Measurements from ENCODE around the gene EMC9. TPM values are rescaled to one million over a fixed set of nuclear protein-coding genes. Genes with fewer than 3 reads are reported as not detected.

The EMC9 gene
- total and polyA plus RNA-seq, 4 donors, result 4.6 to 29.4 (median 20.0) TPM

- ATAC-seq (ENCODE audit: insufficient read depth, low FRiP score) (no peak), DNase-seq (no peak)
- Histone ChIP-seq H3K9ac (ENCODE audit: insufficient read depth in 1 of 2, low read length in 2 of 2) (no peak overlapping the region), H3K27me3 (ENCODE audit: control insufficient read depth in 3 of 3, insufficient read depth in 3 of 3, low read length in 2 of 3) (no peaks in the 10 kb centered on the region), H3K4me1 (ENCODE audit: control insufficient read depth in 5 of 5, insufficient read depth in 5 of 5, low read length in 5 of 5) (peaks cover 0 to 12% (median 5%) of the 10 kb centered on the region in 5 donors), H3K9me3 (ENCODE audit: control insufficient read depth in 4 of 4, insufficient read depth in 3 of 4, low read length in 3 of 4) (no peaks in the 10 kb centered on the region), H3K27ac (ENCODE audit: low read depth in 1 of 2, low read length in 1 of 2) (no peak overlapping the region), H3K36me3 (ENCODE audit: control insufficient read depth in 4 of 4, insufficient read depth in 4 of 4, low read length in 4 of 4) (peaks cover 25 to 44% (median 31%) of the 10 kb centered on the region in 4 donors), H3K4me3 (no peak overlapping the region)
- WGBS, 2 donors, result 89 to 96% methylated on average over 9 of the region's 9 CpGs
- no peak for TF ChIP-seq CTCF (IDR thresholded peaks at IDR 0.05; ENCODE audit: control extremely low read depth, extremely low read depth)
These were observed 9.6 kb upstream of the EMC9 start for GRCh38 chr14:24150993-24151392.

DNA sequence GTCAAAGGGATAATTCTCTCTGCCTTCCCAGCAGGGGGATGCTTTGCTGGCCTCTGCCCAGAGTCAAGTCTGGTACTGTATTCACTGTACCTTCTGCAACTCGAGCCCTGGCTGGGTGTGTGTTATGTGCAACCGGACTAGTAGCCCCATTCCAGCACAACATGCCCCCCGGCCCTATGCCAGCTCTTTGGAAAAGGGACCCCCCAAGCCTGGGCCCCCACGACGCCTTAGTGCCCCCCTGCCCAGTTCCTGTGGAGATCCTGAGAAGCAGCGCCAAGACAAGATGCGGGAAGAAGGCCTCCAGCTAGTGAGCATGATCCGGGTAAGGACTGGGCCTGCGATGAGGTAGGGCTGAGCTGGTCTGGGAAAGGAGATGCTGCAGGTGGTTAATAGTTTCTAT, 9.2 kb upstream of the EMC9 start:
- no peak for TF ChIP-seq CTCF (IDR thresholded peaks at IDR 0.05; ENCODE audit: control extremely low read depth, extremely low read depth)
- H3K27ac ChIP-seq (ENCODE audit: low read depth in 1 of 2, low read length in 1 of 2), result peak overlapping the region in 1 of 2 donors; percentile 6
- H3K9me3 ChIP-seq (ENCODE audit: control insufficient read depth in 4 of 4, insufficient read depth in 3 of 4, low read length in 3 of 4), result no peaks in the 10 kb centered on the region
- H3K4me1 ChIP-seq (ENCODE audit: control insufficient read depth in 5 of 5, insufficient read depth in 5 of 5, low read length in 5 of 5), result peaks cover 4 to 17% (median 8%) of the 10 kb centered on the region in 5 donors
- no peak overlapping the region for H3K4me3 ChIP-seq
- WGBS, 2 donors, result 94 to 98% methylated on average over 9 of the region's 9 CpGs
- no peak for ATAC-seq (ENCODE audit: insufficient read depth, low FRiP score)
- H3K9ac ChIP-seq (ENCODE audit: insufficient read depth in 1 of 2, low read length in 2 of 2), result no peak overlapping the region
- peaks cover 22 to 41% (median 30%) of the 10 kb centered on the region in 4 donors for H3K36me3 ChIP-seq (ENCODE audit: control insufficient read depth in 4 of 4, insufficient read depth in 4 of 4, low read length in 4 of 4)
- no peaks in the 10 kb centered on the region for H3K27me3 ChIP-seq (ENCODE audit: control insufficient read depth in 3 of 3, insufficient read depth in 3 of 3, low read length in 2 of 3)
- no peak for DNase-seq

DNA sequence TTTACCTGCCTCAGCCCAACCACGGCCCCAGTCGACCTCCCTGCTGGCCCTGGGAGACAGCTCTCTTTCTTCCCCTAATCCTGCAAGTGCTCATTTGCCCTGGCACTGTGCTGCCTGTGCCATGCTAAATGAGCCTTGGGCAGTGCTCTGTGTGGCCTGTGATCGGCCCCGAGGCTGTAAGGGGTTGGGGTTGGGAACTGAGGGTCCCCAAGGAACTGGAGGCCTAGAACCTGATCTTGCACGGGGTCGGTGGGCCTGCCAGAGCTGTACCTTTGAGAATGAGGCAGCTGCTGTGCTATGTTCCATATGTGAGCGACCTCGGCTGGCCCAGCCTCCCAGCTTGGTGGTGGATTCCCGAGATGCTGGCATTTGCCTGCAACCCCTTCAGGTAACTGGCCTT, 8.7 kb upstream of the EMC9 start:
- H3K27ac ChIP-seq (ENCODE audit: low read depth in 1 of 2, low read length in 1 of 2), result no peak overlapping the region
- peaks cover 8 to 20% (median 12%) of the 10 kb centered on the region in 5 donors for H3K4me1 ChIP-seq (ENCODE audit: control insufficient read depth in 5 of 5, insufficient read depth in 5 of 5, low read length in 5 of 5)
- peaks cover 17 to 36% (median 27%) of the 10 kb centered on the region in 4 donors for H3K36me3 ChIP-seq (ENCODE audit: control insufficient read depth in 4 of 4, insufficient read depth in 4 of 4, low read length in 4 of 4)
- H3K4me3 ChIP-seq, result no peak overlapping the region
- WGBS, 2 donors, result 94 to 96% methylated on average over 9 of the region's 9 CpGs
- no peak for ATAC-seq (ENCODE audit: insufficient read depth, low FRiP score)
- H3K9ac ChIP-seq (ENCODE audit: insufficient read depth in 1 of 2, low read length in 2 of 2), result no peak overlapping the region
- TF ChIP-seq CTCF (IDR thresholded peaks at IDR 0.05; ENCODE audit: control extremely low read depth, extremely low read depth), result no peak
- H3K27me3 ChIP-seq (ENCODE audit: control insufficient read depth in 3 of 3, insufficient read depth in 3 of 3, low read length in 2 of 3), result no peaks in the 10 kb centered on the region
- no peak for DNase-seq
- no peaks in the 10 kb centered on the region for H3K9me3 ChIP-seq (ENCODE audit: control insufficient read depth in 4 of 4, insufficient read depth in 3 of 4, low read length in 3 of 4)
